ENCODE measurements around the gene NUP210.

NUP210 gene

DNA sequence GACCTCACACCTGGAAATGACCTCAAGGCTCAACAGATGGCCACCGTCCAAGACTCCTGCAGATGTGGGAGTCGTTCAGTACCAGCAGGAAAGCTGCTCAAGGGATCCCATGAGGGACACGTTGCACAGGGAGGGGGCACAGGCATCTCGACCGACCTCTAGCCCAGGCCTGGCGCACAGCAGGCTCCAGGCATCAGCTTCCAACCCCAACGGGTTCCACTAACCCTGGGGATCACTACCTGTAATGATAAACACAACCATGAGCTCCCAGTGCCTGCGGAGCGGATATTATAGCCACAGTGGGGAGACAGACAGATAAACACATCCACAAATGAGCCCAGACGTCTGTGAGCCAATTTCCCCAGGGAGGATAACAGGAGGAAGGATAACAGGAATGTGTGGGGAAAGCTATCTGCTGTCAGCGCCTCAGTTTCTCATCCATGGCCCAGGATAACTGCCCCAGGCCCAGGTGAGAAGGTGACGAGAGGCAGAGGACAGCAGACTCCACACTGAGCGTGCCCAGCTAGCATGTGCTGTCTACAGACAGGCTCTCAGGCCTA lies 19.9 kb downstream of the NUP210 start:
- no peaks in the 10 kb centered on the region for H4K20me1 ChIP-seq (ENCODE audit: insufficient read depth)

DNA sequence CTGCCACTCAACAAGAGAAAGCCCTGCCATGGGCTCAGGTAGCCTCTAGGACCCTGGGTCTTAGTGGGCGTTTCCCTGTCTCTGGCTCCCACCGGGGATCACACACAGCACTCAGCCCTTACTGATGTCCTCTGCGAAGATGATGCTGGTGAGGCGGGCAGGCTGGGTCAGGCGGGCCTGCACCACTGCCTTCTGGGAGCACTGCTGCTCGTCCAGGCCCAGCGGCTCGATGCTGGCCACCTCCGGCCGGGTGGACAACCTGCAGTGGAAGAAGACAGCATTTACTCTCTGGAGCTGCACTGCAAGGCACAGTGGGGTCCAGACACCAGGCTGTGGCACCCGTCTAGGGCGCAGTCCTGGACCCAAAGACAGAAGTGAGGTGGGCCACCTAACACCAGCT lies 20.5 kb downstream of the NUP210 start:
- Histone ChIP-seq H3K4me2 (no peak overlapping the region), H3K4me3 (IDR thresholded peaks at IDR 0.05; ENCODE audit: insufficient read depth, low read depth, low read length) (no peak overlapping the region), H4K20me1 (ENCODE audit: insufficient read depth) (no peaks in the 10 kb centered on the region), H3K79me2 (ENCODE audit: insufficient read depth, low read depth) (peaks cover 39% of the 10 kb centered on the region), H3K4me1 (ENCODE audit: low read depth, poor library complexity, severe bottlenecking) (no peaks in the 10 kb centered on the region), H3K36me3 (ENCODE audit: insufficient read depth) (no peaks in the 10 kb centered on the region), H3K9ac (no peak overlapping the region), H2AFZ (ENCODE audit: low read depth) (no peak overlapping the region), H3K27ac (no peak overlapping the region), H3K27me3 (ENCODE audit: insufficient read depth, low read depth) (no peaks in the 10 kb centered on the region)
- no peak for TF ChIP-seq CTCF (conservative IDR thresholded peaks at IDR 0.05; ENCODE audit: low read depth, low read length)

More for the DNA sequence above, 19.9 kb downstream of the NUP210 start:
- no peaks in the 10 kb centered on the region for H3K27me3 ChIP-seq (ENCODE audit: insufficient read depth, low read depth)
- no peaks in the 10 kb centered on the region for H3K4me1 ChIP-seq (ENCODE audit: low read depth, poor library complexity, severe bottlenecking)
- no peak for TF ChIP-seq CTCF (conservative IDR thresholded peaks at IDR 0.05; ENCODE audit: low read depth, low read length)
- H3K36me3 ChIP-seq (ENCODE audit: insufficient read depth), result no peaks in the 10 kb centered on the region
- no peak overlapping the region for H3K9ac ChIP-seq
- peaks cover 41% of the 10 kb centered on the region for H3K79me2 ChIP-seq (ENCODE audit: insufficient read depth, low read depth)
- no peak overlapping the region for H3K4me3 ChIP-seq (IDR thresholded peaks at IDR 0.05; ENCODE audit: insufficient read depth, low read depth, low read length)
- H3K27ac ChIP-seq, result no peak overlapping the region
- H3K4me2 ChIP-seq, result no peak overlapping the region
- H2AFZ ChIP-seq (ENCODE audit: low read depth), result no peak overlapping the region

DNA sequence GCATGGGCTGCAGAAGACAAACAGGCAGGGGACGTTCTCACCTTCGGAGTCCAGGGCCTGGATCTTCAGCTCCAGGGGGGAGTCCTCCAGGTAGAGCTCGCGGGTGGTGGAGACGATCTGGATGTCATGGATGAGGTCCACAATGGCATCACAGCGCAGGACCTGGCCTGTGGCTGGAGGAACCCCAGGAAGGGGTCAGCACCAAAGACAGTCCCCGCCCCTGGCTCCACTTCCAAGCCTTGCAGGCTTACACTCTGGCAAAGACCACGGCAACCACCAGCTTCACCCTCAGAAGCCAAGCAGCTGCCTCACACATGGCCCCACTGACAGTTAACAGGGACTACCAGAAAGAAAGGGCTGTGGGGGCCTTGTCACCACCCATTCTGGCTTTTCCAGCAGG lies 22.8 kb downstream of the NUP210 start:
- Histone ChIP-seq H3K27me3 (ENCODE audit: insufficient read depth, low read depth) (no peaks in the 10 kb centered on the region), H3K4me1 (ENCODE audit: low read depth, poor library complexity, severe bottlenecking) (no peaks in the 10 kb centered on the region), H3K27ac (no peak overlapping the region), H2AFZ (ENCODE audit: low read depth) (no peak overlapping the region), H4K20me1 (ENCODE audit: insufficient read depth) (no peaks in the 10 kb centered on the region), H3K36me3 (ENCODE audit: insufficient read depth) (no peaks in the 10 kb centered on the region), H3K4me3 (IDR thresholded peaks at IDR 0.05; ENCODE audit: insufficient read depth, low read depth, low read length) (no peak overlapping the region), H3K9ac (no peak overlapping the region), H3K79me2 (ENCODE audit: insufficient read depth, low read depth) (peaks cover 18% of the 10 kb centered on the region), H3K4me2 (no peak overlapping the region)
- TF ChIP-seq CTCF (conservative IDR thresholded peaks at IDR 0.05; ENCODE audit: low read depth, low read length), result no peak

DNA sequence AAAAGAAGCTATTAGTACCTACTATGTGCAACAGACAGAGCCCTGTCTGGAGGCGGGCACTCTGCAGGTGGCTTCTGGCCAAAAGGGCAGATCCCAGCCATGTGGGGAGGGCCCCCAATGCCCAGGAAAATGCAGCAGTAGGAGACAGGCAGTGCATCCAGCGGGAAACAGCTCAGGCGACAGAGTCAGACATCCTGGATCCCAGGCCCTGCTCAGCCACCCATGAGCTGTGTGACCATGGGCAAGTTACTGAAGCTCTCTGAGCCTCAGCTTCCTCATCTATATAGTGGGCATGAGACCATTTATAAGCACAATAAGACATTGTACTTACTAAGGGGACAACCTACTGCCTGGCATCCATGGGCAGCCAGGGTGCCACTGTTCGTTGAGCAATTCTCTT lies 25.8 kb downstream of the NUP210 start:
- Histone ChIP-seq H3K79me2 (ENCODE audit: insufficient read depth, low read depth) (no peaks in the 10 kb centered on the region), H3K4me3 (IDR thresholded peaks at IDR 0.05; ENCODE audit: insufficient read depth, low read depth, low read length) (no peak overlapping the region), H4K20me1 (ENCODE audit: insufficient read depth) (no peaks in the 10 kb centered on the region), H3K27ac (no peak overlapping the region), H3K4me2 (no peak overlapping the region), H2AFZ (ENCODE audit: low read depth) (no peak overlapping the region), H3K36me3 (ENCODE audit: insufficient read depth) (no peaks in the 10 kb centered on the region), H3K4me1 (ENCODE audit: low read depth, poor library complexity, severe bottlenecking) (no peaks in the 10 kb centered on the region), H3K9ac (no peak overlapping the region), H3K27me3 (ENCODE audit: insufficient read depth, low read depth) (no peaks in the 10 kb centered on the region)
- TF ChIP-seq CTCF (conservative IDR thresholded peaks at IDR 0.05; ENCODE audit: low read depth, low read length), result no peak
